ENCODE data around the gene ADGRB3.

ADGRB3 gene

DNA sequence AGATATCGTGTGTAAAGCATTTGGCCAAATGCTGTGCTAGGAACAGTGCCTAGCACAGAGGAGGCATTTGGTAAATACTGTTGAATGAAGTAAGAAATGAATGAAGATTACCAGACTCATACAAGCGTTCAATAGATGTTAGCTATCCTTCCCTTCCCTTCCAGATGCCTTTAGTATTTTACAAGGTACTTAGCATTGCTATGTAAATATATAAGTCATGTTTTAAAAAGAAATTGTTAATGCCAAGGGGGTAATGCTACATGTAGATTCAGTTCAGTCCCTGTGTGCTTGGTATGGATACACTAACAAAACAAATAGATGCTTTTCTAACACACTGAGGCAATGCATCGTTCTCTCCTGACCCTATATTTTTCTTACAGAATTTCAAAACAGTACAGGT is 407.2 kb downstream of the ADGRB3 start:
- H3K9me3 ChIP-seq: no peaks in the 10 kb centered on the region
- H3K27me3 ChIP-seq: no peaks in the 10 kb centered on the region
- no peak overlapping the region for H3K4me3 ChIP-seq (ENCODE audit: low read depth in 1 of 2, low read length in 1 of 2)
- H3K4me1 ChIP-seq (ENCODE audit: control insufficient read depth in 1 of 2, insufficient read depth in 1 of 2, low read depth in 1 of 2, low read length in 1 of 2): no peaks in the 10 kb centered on the region
- H3K36me3 ChIP-seq: no peaks in the 10 kb centered on the region
- TF ChIP-seq, protein P1, sequence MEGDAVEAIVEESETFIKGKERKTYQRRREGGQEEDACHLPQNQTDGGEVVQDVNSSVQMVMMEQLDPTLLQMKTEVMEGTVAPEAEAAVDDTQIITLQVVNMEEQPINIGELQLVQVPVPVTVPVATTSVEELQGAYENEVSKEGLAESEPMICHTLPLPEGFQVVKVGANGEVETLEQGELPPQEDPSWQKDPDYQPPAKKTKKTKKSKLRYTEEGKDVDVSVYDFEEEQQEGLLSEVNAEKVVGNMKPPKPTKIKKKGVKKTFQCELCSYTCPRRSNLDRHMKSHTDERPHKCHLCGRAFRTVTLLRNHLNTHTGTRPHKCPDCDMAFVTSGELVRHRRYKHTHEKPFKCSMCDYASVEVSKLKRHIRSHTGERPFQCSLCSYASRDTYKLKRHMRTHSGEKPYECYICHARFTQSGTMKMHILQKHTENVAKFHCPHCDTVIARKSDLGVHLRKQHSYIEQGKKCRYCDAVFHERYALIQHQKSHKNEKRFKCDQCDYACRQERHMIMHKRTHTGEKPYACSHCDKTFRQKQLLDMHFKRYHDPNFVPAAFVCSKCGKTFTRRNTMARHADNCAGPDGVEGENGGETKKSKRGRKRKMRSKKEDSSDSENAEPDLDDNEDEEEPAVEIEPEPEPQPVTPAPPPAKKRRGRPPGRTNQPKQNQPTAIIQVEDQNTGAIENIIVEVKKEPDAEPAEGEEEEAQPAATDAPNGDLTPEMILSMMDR (IDR thresholded peaks at IDR 0.05): no peak
- no peak overlapping the region for H3K27ac ChIP-seq

DNA sequence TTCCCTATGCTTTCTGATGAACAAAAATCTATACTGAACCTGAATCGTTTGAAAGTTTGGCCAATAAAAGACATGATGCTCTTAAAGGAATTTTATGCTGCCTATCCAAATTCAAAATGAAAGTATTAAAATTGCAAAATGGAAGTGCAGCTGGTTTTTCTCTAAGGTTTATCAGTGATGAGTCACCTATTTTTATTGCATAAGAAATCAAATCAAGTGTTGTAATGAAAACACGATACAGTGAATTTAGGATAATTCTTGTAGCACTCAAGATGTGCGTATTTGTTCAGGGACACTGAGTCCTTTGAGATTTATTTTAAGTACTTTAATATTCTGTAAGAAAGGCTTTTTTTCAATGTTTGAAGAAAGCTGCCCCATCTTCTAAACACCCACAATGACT is 409.5 kb downstream of the ADGRB3 start:
- Histone ChIP-seq H3K27me3 (no peaks in the 10 kb centered on the region), H3K27ac (no peak overlapping the region), H3K4me1 (ENCODE audit: control insufficient read depth in 1 of 2, insufficient read depth in 1 of 2, low read depth in 1 of 2, low read length in 1 of 2) (no peaks in the 10 kb centered on the region), H3K4me3 (ENCODE audit: low read depth in 1 of 2, low read length in 1 of 2) (no peak overlapping the region), H3K9me3 (no peaks in the 10 kb centered on the region), H3K36me3 (no peaks in the 10 kb centered on the region)
- TF ChIP-seq, protein P1 (IDR thresholded peaks at IDR 0.05): no peak

- Histone ChIP-seq H3K9me3 (no peaks in the 10 kb centered on the region), H3K27ac (no peak overlapping the region), H3K27me3 (no peaks in the 10 kb centered on the region), H3K4me3 (ENCODE audit: low read depth in 1 of 2, low read length in 1 of 2) (no peak overlapping the region), H3K36me3 (no peaks in the 10 kb centered on the region), H3K4me1 (ENCODE audit: control insufficient read depth in 1 of 2, insufficient read depth in 1 of 2, low read depth in 1 of 2, low read length in 1 of 2) (no peaks in the 10 kb centered on the region)
- TF ChIP-seq, protein P1 (IDR thresholded peaks at IDR 0.05): no peak
Measured at GRCh38 chr6:69059413-69059812, 424.3 kb downstream of the ADGRB3 start.

DNA sequence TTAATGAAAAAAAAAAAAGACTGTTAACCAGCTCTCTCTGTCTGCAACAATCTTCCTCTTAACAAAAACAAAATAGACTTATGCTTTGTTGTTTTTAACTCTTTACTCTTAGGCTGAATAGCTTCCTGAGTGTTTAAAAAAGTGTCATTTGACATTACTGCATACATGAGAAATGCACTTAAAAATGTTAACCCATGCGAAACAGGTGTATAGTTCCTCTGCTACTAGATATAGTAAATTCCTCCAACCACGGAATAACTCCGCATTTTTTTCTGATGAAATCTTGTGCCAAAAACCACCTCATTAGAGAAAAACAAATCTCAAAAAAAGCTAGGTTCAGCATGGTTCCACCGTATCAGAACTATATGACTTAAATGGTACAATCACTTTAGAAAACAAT is 426.0 kb downstream of the ADGRB3 start:
- Histone ChIP-seq H3K9me3 (no peaks in the 10 kb centered on the region), H3K4me1 (ENCODE audit: control insufficient read depth in 1 of 2, insufficient read depth in 1 of 2, low read depth in 1 of 2, low read length in 1 of 2) (no peaks in the 10 kb centered on the region), H3K27me3 (no peaks in the 10 kb centered on the region), H3K4me3 (ENCODE audit: low read depth in 1 of 2, low read length in 1 of 2) (no peak overlapping the region), H3K27ac (no peak overlapping the region), H3K36me3 (no peaks in the 10 kb centered on the region)
- TF ChIP-seq, protein P1 (IDR thresholded peaks at IDR 0.05): no peak

- H3K27me3 ChIP-seq: no peaks in the 10 kb centered on the region
- H3K36me3 ChIP-seq: no peaks in the 10 kb centered on the region
- H3K9me3 ChIP-seq: no peaks in the 10 kb centered on the region
- H3K4me3 ChIP-seq (ENCODE audit: low read depth in 1 of 2, low read length in 1 of 2): no peak overlapping the region
- TF ChIP-seq, protein P1 (IDR thresholded peaks at IDR 0.05): no peak
- no peaks in the 10 kb centered on the region for H3K4me1 ChIP-seq (ENCODE audit: control insufficient read depth in 1 of 2, insufficient read depth in 1 of 2, low read depth in 1 of 2, low read length in 1 of 2)
- no peak overlapping the region for H3K27ac ChIP-seq
Measured at GRCh38 chr6:69063401-69063800, 428.3 kb downstream of the ADGRB3 start.

GRCh38 chr6:69064226-69064625 is 429.1 kb downstream of the ADGRB3 start:
- Histone ChIP-seq H3K4me1 (ENCODE audit: control insufficient read depth in 1 of 2, insufficient read depth in 1 of 2, low read depth in 1 of 2, low read length in 1 of 2) (no peaks in the 10 kb centered on the region), H3K9me3 (no peaks in the 10 kb centered on the region), H3K27me3 (no peaks in the 10 kb centered on the region), H3K27ac (no peak overlapping the region), H3K4me3 (ENCODE audit: low read depth in 1 of 2, low read length in 1 of 2) (no peak overlapping the region), H3K36me3 (no peaks in the 10 kb centered on the region)
- TF ChIP-seq, protein P1 (IDR thresholded peaks at IDR 0.05): no peak

Data from neutrophil (primary cell).